CD4-positive, alpha-beta memory T cell (primary cell): Measurements from ENCODE around the gene CSNK2B. TPM values are rescaled to one million over a fixed set of nuclear protein-coding genes. Genes with fewer than 3 reads are reported as not detected.
A peak's percentile ranks its signal among the peaks of the same experiment; 100 is the strongest.

Source experiments
- CTCF ChIA-PET: fragments of 350-600 bp; sonication (Branson Sonifier 250); formaldehyde crosslinking; loops from one replicate; lab custom pipeline; 2021; ENCODE audit warnings: inconsistent platforms; ENCODE audit not compliant: partially characterized antibody; lab: Charles Lee
- POLR2A ChIA-PET: fragments of 350-600 bp; sonication (Branson Sonifier 250); formaldehyde crosslinking; loops from one replicate; lab custom pipeline; 2021; ENCODE audit not compliant: partially characterized antibody; lab: Charles Lee
- DNase-seq, 5 donors: peaks; one replicate each; pipeline versions ENCODE4 v3.0.0 to v3.0.0-alpha.2; 2020 to 2022; ENCODE audit warnings: mixed read lengths in 1 of 5
- H3K27ac ChIP-seq: one replicate; pipeline ENCODE4 v1.7.0; 2013; ENCODE audit warnings: low read depth, low read length
- H3K27me3 ChIP-seq: 2 replicates; pipeline ENCODE4 v1.7.0; 2013; ENCODE audit warnings: mild to moderate bottlenecking, low read length, moderate library complexity; ENCODE audit not compliant: insufficient read depth
- H3K36me3 ChIP-seq: 2 replicates; pipeline ENCODE4 v1.7.0; 2013; ENCODE audit warnings: mild to moderate bottlenecking, low read length, moderate library complexity; ENCODE audit not compliant: insufficient read depth
- H3K4me1 ChIP-seq: 2 replicates; pipeline ENCODE4 v1.7.0; 2013; ENCODE audit warnings: mild to moderate bottlenecking, low read length, moderate library complexity; ENCODE audit not compliant: insufficient read depth
- H3K4me3 ChIP-seq, 2 donors: one replicate each; pipeline ENCODE4 v1.7.0; 2013; ENCODE audit warnings: low read length in 2 of 2, mild to moderate bottlenecking in 1 of 2
- H3K9me3 ChIP-seq, 2 donors: one replicate each; pipeline ENCODE4 v1.7.0; 2013; ENCODE audit warnings: low read length in 2 of 2, control low read depth in 1 of 2; ENCODE audit not compliant: control insufficient read depth in 1 of 2
- H3K27ac Mint-ChIP-seq, 7 donors: one replicate each; pipeline ENCODE4 v1.8.0; 2020 to 2021; ENCODE audit warnings: mixed read lengths in 7 of 7, mild to moderate bottlenecking in 6 of 7, inconsistent platforms in 3 of 7, moderate library complexity in 3 of 7
- H3K27me3 Mint-ChIP-seq, 2 donors: one replicate each; pipeline ENCODE4 v1.8.0; 2020 to 2021; ENCODE audit warnings: mixed read lengths in 2 of 2
- H3K36me3 Mint-ChIP-seq, 2 donors: one replicate each; pipeline ENCODE4 v1.8.0; 2020 to 2021; ENCODE audit warnings: mixed read lengths in 2 of 2, inconsistent platforms in 1 of 2, mild to moderate bottlenecking in 1 of 2
- H3K4me1 Mint-ChIP-seq, 4 donors: one replicate each; pipeline ENCODE4 v1.8.0; 2020 to 2021; ENCODE audit warnings: mixed read lengths in 4 of 4, mild to moderate bottlenecking in 1 of 4
- H3K4me3 Mint-ChIP-seq, 8 donors: one replicate each; pipeline ENCODE4 v1.8.0; 2020 to 2021; ENCODE audit warnings: mixed read lengths in 8 of 8, mild to moderate bottlenecking in 7 of 8, moderate library complexity in 6 of 8, inconsistent platforms in 3 of 8
- H3K9me3 Mint-ChIP-seq, 8 donors: one replicate each; pipeline ENCODE4 v1.8.0; 2020 to 2021; ENCODE audit warnings: mixed read lengths in 8 of 8, mild to moderate bottlenecking in 5 of 8, inconsistent platforms in 3 of 8, moderate library complexity in 1 of 8
- intact Hi-C: fragments of 100-400 bp; cut with micrococcal nuclease; formaldehyde crosslinking; loops from one replicate; pipeline ENCODE4 v1.15.1; 2023
- polyA plus RNA-seq, 2 donors: library from polyadenylated mRNA; unstranded; fragments of 300-500 nt; fragmentation: Illumina TruSeq; gene quantifications; one replicate each; pipeline ENCODE4 v1.2.3, GENCODE V29; 2021
- total RNA-seq, 2 experiments: library from RNA; stranded (reverse); gene quantifications; one replicate each; pipeline ENCODE4 v1.2.3, GENCODE V29; 2021

CSNK2B gene
- total and polyA plus RNA-seq, 4 experiments from 2014 or later = 141 to 232 (median 166) TPM

DNA sequence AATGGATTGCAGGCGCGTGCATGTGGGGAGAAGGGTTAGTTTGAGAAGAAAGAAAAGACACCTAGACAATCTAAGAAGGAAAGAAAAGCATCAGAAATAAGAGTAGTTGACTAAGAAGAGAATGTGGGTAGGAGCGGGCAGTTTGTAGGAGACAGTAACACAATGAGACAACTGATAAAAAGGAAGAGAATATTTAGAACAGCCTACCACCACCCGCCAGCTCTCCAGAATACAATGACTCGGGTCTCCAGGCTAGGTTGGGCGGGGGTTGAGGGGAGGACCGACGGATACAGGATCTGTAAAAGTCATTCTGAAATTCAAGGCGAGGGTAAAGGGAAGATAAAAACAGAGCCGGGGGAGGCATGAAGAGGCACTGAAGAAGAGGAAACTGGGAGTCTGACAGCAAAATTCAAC is 36.5 kb downstream of the CSNK2B start:
- peaks cover 14 to 29% of the 10 kb centered on the region in 2 donors for H3K36me3 Mint-ChIP-seq
- H3K27ac Mint-ChIP-seq = peak overlapping the region; percentile 93 to 99 (median 98)
- DNase-seq = peak in 1 of 5 donors; percentile 7
- H3K27me3 ChIP-seq = no peaks in the 10 kb centered on the region
- H3K9me3 Mint-ChIP-seq = peaks cover 0 to 5% (median 0%) of the 10 kb centered on the region in 8 donors
- no peaks in the 10 kb centered on the region for H3K27me3 Mint-ChIP-seq
- POLR2A ChIA-PET = interaction anchor here (0.7 to 2.7 kb wide), 26 partner anchors 9 to 1269 kb away, joined by 3 to 22 read pairs (median 7); partner anchors contain the start of genes BAG6, CLIC1, CSNK2B and DDAH2
- intact Hi-C loops = loop anchor here (2.0 kb wide), 2 partner anchors 22 to 36 kb away; partner anchors contain the start of gene LY6G5C
- no peaks in the 10 kb centered on the region for H3K9me3 ChIP-seq
- peaks cover 22% of the 10 kb centered on the region for H3K36me3 ChIP-seq
- CTCF ChIA-PET = interaction anchor here (1.0 to 3.2 kb wide), 3 partner anchors 27 to 128 kb away, joined by 4 to 11 read pairs (median 8); partner anchors contain the start of gene DDAH2
- H3K4me3 ChIP-seq = peak overlapping the region; percentile 70 to 82
- peak overlapping the region; percentile 97 for H3K27ac ChIP-seq
- peaks cover 33% of the 10 kb centered on the region for H3K4me1 ChIP-seq
- H3K4me3 Mint-ChIP-seq = peak overlapping the region; percentile 97 to 99 (median 98)
- H3K4me1 Mint-ChIP-seq = peaks cover 25 to 49% (median 39%) of the 10 kb centered on the region in 4 donors

DNA sequence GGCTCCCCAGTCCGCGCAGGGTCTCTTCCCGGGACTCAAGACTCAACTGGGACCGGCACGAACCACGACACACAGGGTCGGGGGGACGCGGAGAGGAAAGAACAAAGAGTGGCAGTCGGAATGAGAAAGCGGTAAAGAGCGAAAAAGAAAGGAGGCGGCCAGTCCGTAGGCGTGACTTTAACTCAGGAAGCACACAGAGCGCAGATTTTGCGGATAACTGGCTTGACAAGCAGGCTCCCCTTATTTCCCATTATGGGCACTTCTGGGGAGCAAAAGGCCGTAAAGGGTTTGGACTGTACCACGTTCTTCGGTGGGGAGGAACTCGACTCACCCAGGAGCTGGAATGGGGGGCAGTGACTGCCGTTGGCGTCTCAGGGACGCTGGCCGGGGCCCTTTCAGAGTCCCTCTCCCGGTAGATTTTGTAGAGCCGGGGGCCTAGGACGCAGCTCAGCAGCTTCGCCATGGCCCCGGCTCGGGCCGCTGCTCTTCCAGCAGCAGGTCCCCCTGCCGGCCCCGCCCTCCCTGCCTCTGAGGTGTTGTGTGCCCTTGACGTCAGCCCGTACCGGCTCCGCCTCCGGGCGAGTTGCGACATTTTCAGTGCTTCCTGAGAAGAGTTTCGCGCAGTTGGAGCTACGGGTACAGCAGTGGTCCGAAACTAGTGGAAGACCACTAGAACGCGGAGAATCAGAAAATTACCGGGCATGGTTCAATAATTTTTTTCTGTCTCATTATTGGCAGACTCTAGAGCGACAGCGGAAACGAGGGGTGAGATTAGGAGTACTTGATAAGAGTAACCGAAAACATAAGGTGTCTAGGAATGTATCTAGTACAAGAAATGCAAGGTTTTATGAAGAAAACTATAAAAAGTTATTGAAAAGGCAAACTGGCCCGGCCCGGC is 37.2 kb downstream of the CSNK2B start, which contains the start of gene ABHD16A:
Gene ABHD16A, minus strand, starts transcription at position 506 of the 898 bp plus-strand sequence. Its CDS starts 43 bp downstream, at position 463.
- Histone ChIP-seq H3K4me1 (peaks cover 28% of the 10 kb centered on the region), H3K27ac (peak within 1 kb of the TSS; percentile 97), H3K27me3 (no peaks in the 10 kb centered on the region), H3K36me3 (peaks cover 17% of the 10 kb centered on the region), H3K4me3 (peak within 1 kb of the TSS; percentile 70 to 82), H3K9me3 (no peaks in the 10 kb centered on the region)
- peak within 1 kb of the TSS; percentile 93 to 99 (median 98) for H3K27ac Mint-ChIP-seq
- ChIA-PET CTCF (interaction anchor here (0.6 to 3.2 kb wide), 7 partner anchors 22 to 184 kb away, joined by 3 to 11 read pairs (median 4); partner anchors contain the start of genes DDAH2, HSPA1B, LY6G5C and NEU1), POLR2A (interaction anchor here (0.6 to 2.7 kb wide), 44 partner anchors 8 to 1269 kb away, joined by 3 to 22 read pairs (median 4); partner anchors contain the start of genes ATF6B, BAG6, C6orf47 and CLIC1)
- no peaks in the 10 kb centered on the region for H3K27me3 Mint-ChIP-seq
- intact Hi-C loops = loop anchor here (1.0 to 2.0 kb wide), 9 partner anchors 22 to 194 kb away; partner anchors contain the start of genes BAG6, EHMT2, LY6G5C and NFKBIL1
- H3K36me3 Mint-ChIP-seq = peaks cover 8 to 23% of the 10 kb centered on the region in 2 donors
- peak; percentile 96 to 98 (median 97) for DNase-seq
- peak within 1 kb of the TSS; percentile 97 to 99 (median 98) for H3K4me3 Mint-ChIP-seq
- H3K4me1 Mint-ChIP-seq = peaks cover 20 to 43% (median 33%) of the 10 kb centered on the region in 4 donors
- H3K9me3 Mint-ChIP-seq = peaks cover 0 to 5% (median 0%) of the 10 kb centered on the region in 8 donors

DNA sequence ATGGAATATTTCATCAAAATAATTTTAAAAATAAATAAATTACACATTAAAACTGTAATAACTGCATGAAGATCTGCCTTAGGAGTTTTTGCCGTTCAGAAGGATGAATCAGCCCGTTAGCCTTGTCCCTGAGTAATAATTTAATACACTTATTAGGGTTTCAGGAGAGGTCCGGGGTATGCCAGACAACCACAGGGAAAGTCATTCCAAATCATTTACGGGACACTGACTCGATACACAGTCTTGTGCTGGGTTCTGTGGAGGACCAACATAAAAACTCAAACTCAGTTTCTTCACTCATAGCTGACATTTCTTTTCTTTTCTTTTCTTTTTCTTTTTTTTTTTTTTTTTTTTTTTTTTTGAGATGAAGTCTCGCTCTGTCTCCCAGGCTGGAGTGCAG is 40.1 kb downstream of the CSNK2B start:
- intact Hi-C loops = no loop called here
- POLR2A ChIA-PET = no interaction called here

DNA sequence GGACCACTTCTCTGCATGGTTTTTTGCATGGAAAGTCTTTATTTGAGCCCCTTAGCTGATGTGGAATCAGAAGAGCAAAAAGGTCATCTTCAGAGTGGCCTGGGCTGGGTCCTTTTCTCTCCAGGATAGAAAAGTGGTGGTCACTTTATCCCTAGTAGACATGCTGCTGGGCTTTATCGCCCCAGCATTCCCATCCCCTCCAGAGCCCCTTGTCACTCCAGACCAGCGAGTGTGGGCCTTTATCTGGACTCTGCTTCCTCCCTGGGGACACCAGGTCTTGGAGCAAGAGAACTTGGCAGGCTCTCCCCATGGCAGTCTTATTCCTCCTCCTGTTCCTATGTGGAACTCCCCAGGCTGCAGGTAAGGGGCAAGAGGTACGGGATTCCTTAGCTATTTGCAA is 40.7 kb downstream of the CSNK2B start, which contains the start of gene LY6G6F:
Gene LY6G6F, plus strand, starts transcription at position 268 of the 400 bp plus-strand sequence. Its CDS starts 41 bp downstream, at position 309.
- H3K4me3 Mint-ChIP-seq = no peak within 1 kb of the TSS
- H3K36me3 ChIP-seq = no peaks in the 10 kb centered on the region
- POLR2A ChIA-PET = no interaction called here
- H3K27ac Mint-ChIP-seq = peak within 1 kb of the TSS in 2 of 7 donors; percentile 42 to 48
- no peaks in the 10 kb centered on the region for H3K27me3 Mint-ChIP-seq
- no peak within 1 kb of the TSS for H3K27ac ChIP-seq
- no peak for DNase-seq
- H3K4me1 ChIP-seq = peaks cover 27% of the 10 kb centered on the region
- CTCF ChIA-PET = no interaction called here
- H3K9me3 Mint-ChIP-seq = peaks cover 0 to 5% (median 0%) of the 10 kb centered on the region in 8 donors
- no peaks in the 10 kb centered on the region for H3K27me3 ChIP-seq
- intact Hi-C loops = no loop called here
- peaks cover 15 to 35% (median 28%) of the 10 kb centered on the region in 4 donors for H3K4me1 Mint-ChIP-seq
- H3K4me3 ChIP-seq = no peak within 1 kb of the TSS
- peaks cover 0 to 13% of the 10 kb centered on the region in 2 donors for H3K36me3 Mint-ChIP-seq
- no peaks in the 10 kb centered on the region for H3K9me3 ChIP-seq

More for the DNA sequence above, 40.1 kb downstream of the CSNK2B start:
- CTCF ChIA-PET = no interaction called here
- Mint-ChIP-seq H3K27ac (no peak overlapping the region), H3K4me1 (peaks cover 19 to 35% (median 28%) of the 10 kb centered on the region in 4 donors), H3K36me3 (peaks cover 4 to 18% of the 10 kb centered on the region in 2 donors), H3K4me3 (no peak overlapping the region), H3K27me3 (no peaks in the 10 kb centered on the region), H3K9me3 (peaks cover 0 to 5% (median 0%) of the 10 kb centered on the region in 8 donors)
- no peaks in the 10 kb centered on the region for H3K36me3 ChIP-seq
- H3K4me3 ChIP-seq = no peak overlapping the region
- H3K27ac ChIP-seq = no peak overlapping the region
- H3K27me3 ChIP-seq = no peaks in the 10 kb centered on the region
- peaks cover 27% of the 10 kb centered on the region for H3K4me1 ChIP-seq
- H3K9me3 ChIP-seq = no peaks in the 10 kb centered on the region
- DNase-seq = no peak

DNA sequence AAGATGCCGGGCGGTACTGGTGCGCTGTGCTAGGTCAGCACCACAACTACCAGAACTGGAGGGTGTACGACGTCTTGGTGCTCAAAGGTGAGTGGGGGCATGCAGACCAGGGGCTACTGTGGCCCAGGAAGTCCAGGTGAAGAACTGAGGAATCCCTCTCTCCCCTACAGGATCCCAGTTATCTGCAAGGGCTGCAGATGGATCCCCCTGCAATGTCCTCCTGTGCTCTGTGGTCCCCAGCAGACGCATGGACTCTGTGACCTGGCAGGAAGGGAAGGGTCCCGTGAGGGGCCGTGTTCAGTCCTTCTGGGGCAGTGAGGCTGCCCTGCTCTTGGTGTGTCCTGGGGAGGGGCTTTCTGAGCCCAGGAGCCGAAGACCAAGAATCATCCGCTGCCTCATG is 41.8 kb downstream of the CSNK2B start:
- Histone ChIP-seq H3K27ac (no peak overlapping the region), H3K27me3 (no peaks in the 10 kb centered on the region), H3K36me3 (no peaks in the 10 kb centered on the region), H3K4me3 (no peak overlapping the region), H3K4me1 (peaks cover 19% of the 10 kb centered on the region), H3K9me3 (no peaks in the 10 kb centered on the region)
- no peak for DNase-seq
- H3K36me3 Mint-ChIP-seq = peaks cover 0 to 4% of the 10 kb centered on the region in 2 donors
- ChIA-PET POLR2A (no interaction called here), CTCF (no interaction called here)
- intact Hi-C loops = no loop called here
- peaks cover 0 to under 1% (median 0%) of the 10 kb centered on the region in 8 donors for H3K9me3 Mint-ChIP-seq
- peaks cover 0 to under 1% of the 10 kb centered on the region in 2 donors for H3K27me3 Mint-ChIP-seq
- H3K4me3 Mint-ChIP-seq = no peak overlapping the region
- H3K4me1 Mint-ChIP-seq = peaks cover 8 to 29% (median 20%) of the 10 kb centered on the region in 4 donors
- H3K27ac Mint-ChIP-seq = no peak overlapping the region

DNA sequence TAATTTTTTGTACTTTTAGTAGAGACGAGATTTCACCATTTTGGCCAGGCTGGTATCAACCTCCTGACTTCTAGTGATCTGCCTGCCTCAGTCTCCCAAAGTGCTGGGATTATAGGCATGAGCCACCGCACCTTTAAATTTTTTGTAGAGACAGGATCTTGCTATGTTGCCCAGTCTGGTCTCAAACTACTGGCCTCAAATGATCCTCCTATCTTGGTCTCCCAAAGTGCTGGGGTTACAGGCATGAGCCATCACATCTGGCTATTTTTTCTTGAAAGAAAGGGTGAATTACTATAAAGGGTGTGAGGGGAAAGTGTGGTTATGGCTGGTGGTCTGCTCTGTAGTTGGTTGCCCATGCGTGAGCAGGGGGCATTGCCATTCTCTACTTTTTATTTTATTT is 42.3 kb downstream of the CSNK2B start:
- H3K36me3 ChIP-seq = no peaks in the 10 kb centered on the region
- Mint-ChIP-seq H3K27me3 (peaks cover 0 to 1% of the 10 kb centered on the region in 2 donors), H3K27ac (no peak overlapping the region), H3K36me3 (peaks cover 0 to 2% of the 10 kb centered on the region in 2 donors), H3K4me1 (peaks cover 7 to 23% (median 18%) of the 10 kb centered on the region in 4 donors), H3K9me3 (no peaks in the 10 kb centered on the region), H3K4me3 (no peak overlapping the region)
- H3K4me3 ChIP-seq = no peak overlapping the region
- no peaks in the 10 kb centered on the region for H3K9me3 ChIP-seq
- no peak overlapping the region for H3K27ac ChIP-seq
- CTCF ChIA-PET = interaction anchor here (0.6 to 0.7 kb wide), 2 partner anchors 104 to 436 kb away, joined by 3 to 4 read pairs; no protein-coding TSS in a partner anchor
- intact Hi-C loops = no loop called here
- POLR2A ChIA-PET = no interaction called here
- H3K4me1 ChIP-seq = peaks cover 19% of the 10 kb centered on the region
- no peak for DNase-seq
- H3K27me3 ChIP-seq = no peaks in the 10 kb centered on the region
